Endothelial cell of umbilical vein (primary cell): Measurements from ENCODE around the gene URGCP. TPM values are rescaled to one million over a fixed set of nuclear protein-coding genes. Genes with fewer than 3 reads are reported as not detected.

Experiments
- BruUV-seq: library from RNA; stranded (reverse); fragments of 400-500 nt; replicated peaks from 2 replicates; lab custom pipeline; 2021; lab: Mats Ljungman, UMichigan
- CTCF ChIA-PET: fragments of 300-600, 350-600 bp; sonication (Branson Sonifier 250); formaldehyde crosslinking; loops from one replicate; lab custom pipeline; 2021; ENCODE audit warnings: antibody characterized with exemption, inconsistent platforms; lab: Charles Lee
- POLR2A ChIA-PET: fragments of 300-600, 350-600 bp; sonication (Branson Sonifier 250); formaldehyde crosslinking; loops from one replicate; lab custom pipeline; 2021; ENCODE audit warnings: antibody characterized with exemption, inconsistent platforms; lab: Charles Lee
- DNase-seq: peaks from one replicate; pipeline ENCODE4 v3.0.0-alpha.2; 2011; ENCODE audit warnings: low read depth, low spot score
- FAIRE-seq: peaks from 2 replicates; lab custom pipeline; 2011; peaks lifted over from hg19 to GRCh38; lab: Jason Lieb, UNC
- H2AFZ ChIP-seq: 2 replicates; pipeline ENCODE4 v1.6.0; 2012; ENCODE audit warnings: low read depth, low read length, control low read depth, inconsistent platforms
- H3K27ac ChIP-seq: 2 replicates; pipeline ENCODE4 v1.5.1; 2011; ENCODE audit warnings: low read depth, mild to moderate bottlenecking, control low read depth, low read length, moderate library complexity; ENCODE audit not compliant: insufficient read depth
- H3K27me3 ChIP-seq, 2 experiments: 2 replicates each; pipeline versions ENCODE4 v1.6.0 to v1.6.1; 2011; ENCODE audit warnings: low read length in 2 of 2, mixed read lengths in 1 of 2; ENCODE audit not compliant: control insufficient read depth in 2 of 2, insufficient read depth in 2 of 2
- H3K36me3 ChIP-seq, 2 experiments: 2 replicates in 1 of 2; 3 replicates in 1 of 2; pipeline ENCODE4 v1.5.1; 2011; ENCODE audit warnings: low read length in 2 of 2, mild to moderate bottlenecking in 1 of 2, moderate library complexity in 1 of 2; ENCODE audit not compliant: control insufficient read depth in 2 of 2, insufficient read depth in 2 of 2; ENCODE audit errors: extremely low read depth in 1 of 2
- H3K4me1 ChIP-seq: 3 replicates; pipeline ENCODE4 v1.5.1; 2011; ENCODE audit warnings: mild to moderate bottlenecking, low read length; ENCODE audit not compliant: control insufficient read depth, insufficient read depth; ENCODE audit errors: extremely low read depth
- H3K4me2 ChIP-seq: 2 replicates; pipeline ENCODE4 v1.6.1; 2011; ENCODE audit warnings: low read length, control low read depth, mixed read lengths; ENCODE audit not compliant: insufficient read depth
- H3K4me3 ChIP-seq, 3 experiments: fragments of 200-600 bp in 1 of 3; sonication (generic), shearing (Covaris generic) in 1 of 3; replicated peaks in 1 of 3; 2 replicates each; pipeline ENCODE4 v1.5.1; 2011 to 2016; ENCODE audit warnings: control low read depth in 3 of 3, low read length in 3 of 3, mild to moderate bottlenecking in 2 of 3, inconsistent platforms in 1 of 3, low read depth in 1 of 3, moderate library complexity in 1 of 3; ENCODE audit not compliant: insufficient read depth in 1 of 3
- H3K79me2 ChIP-seq: 2 replicates; pipeline ENCODE4 v1.6.0; 2012; ENCODE audit warnings: low read length, inconsistent platforms; ENCODE audit not compliant: control insufficient read depth, insufficient read depth
- H3K9ac ChIP-seq: replicated peaks from 2 replicates; pipeline ENCODE3; 2011; ENCODE audit warnings: low read length, control low read depth; ENCODE audit not compliant: insufficient read depth; ENCODE audit errors: extremely low read depth
- H3K9me1 ChIP-seq: replicated peaks from 3 replicates; pipeline ENCODE4 v1.6.0; 2011; ENCODE audit warnings: mild to moderate bottlenecking, low read length; ENCODE audit not compliant: control insufficient read depth, insufficient read depth; ENCODE audit errors: extremely low read depth
- H3K9me3 ChIP-seq: replicated peaks from 2 replicates; pipeline ENCODE4 v1.5.1; 2012; ENCODE audit warnings: low read length, inconsistent platforms; ENCODE audit not compliant: control insufficient read depth, insufficient read depth
- H4K20me1 ChIP-seq: replicated peaks from 2 replicates; pipeline ENCODE3; 2011; ENCODE audit warnings: mild to moderate bottlenecking, low read length; ENCODE audit not compliant: control insufficient read depth, insufficient read depth; ENCODE audit errors: extremely low read depth
- CTCF ChIP-seq, 2 donors: IDR thresholded peaks; 1 replicate in 1 of 2; 2 replicates in 1 of 2; pipeline ENCODE4 v1.5.1; 2011; ENCODE audit warnings: low read length in 2 of 2, mild to moderate bottlenecking in 2 of 2, moderate library complexity in 2 of 2, control low read depth in 1 of 2, inconsistent platforms in 1 of 2, low read depth in 1 of 2; ENCODE audit not compliant: insufficient read depth in 1 of 2; ENCODE audit errors: extremely low read depth in 1 of 2
- EZH2 ChIP-seq: IDR thresholded peaks from 2 replicates; pipeline ENCODE4 v1.6.1; 2012; ENCODE audit warnings: borderline replicate concordance, low read depth, mild to moderate bottlenecking, moderate library complexity, low read length, inconsistent platforms; ENCODE audit not compliant: severe bottlenecking
- FOS ChIP-seq: IDR thresholded peaks from 2 replicates; pipeline ENCODE4 v1.6.1; 2011; ENCODE audit warnings: mild to moderate bottlenecking, low read length, moderate library complexity, borderline replicate concordance; ENCODE audit not compliant: insufficient read depth
- GATA2 ChIP-seq: IDR thresholded peaks from 2 replicates; pipeline ENCODE4 v1.7.0; 2011; ENCODE audit warnings: low read depth, mild to moderate bottlenecking, moderate library complexity, mixed read lengths, low read length; ENCODE audit not compliant: insufficient read length, insufficient read depth
- JUN ChIP-seq: IDR thresholded peaks from 2 replicates; pipeline ENCODE4 v1.6.1; 2011; ENCODE audit warnings: borderline replicate concordance, low read depth; ENCODE audit not compliant: insufficient read length, insufficient read depth
- MAX ChIP-seq: IDR thresholded peaks from 2 replicates; pipeline ENCODE4 v1.6.1; 2011; ENCODE audit not compliant: insufficient read depth, insufficient read length
- MYC ChIP-seq: IDR thresholded peaks from one replicate; pipeline ENCODE4 v1.6.1; 2011; ENCODE audit warnings: mild to moderate bottlenecking, low read depth, low read length
- POLR2A ChIP-seq: IDR thresholded peaks from 2 replicates; pipeline ENCODE4 v1.6.1; 2012; ENCODE audit warnings: low read depth, mild to moderate bottlenecking, control low read depth, low read length
- POLR2AphosphoS5 ChIP-seq: IDR thresholded peaks from 2 replicates; pipeline ENCODE4 v1.6.1; 2012; ENCODE audit warnings: low read depth, mild to moderate bottlenecking, control low read depth, low read length, moderate library complexity; ENCODE audit not compliant: insufficient read depth
- dilution Hi-C: fragments of 300-500 bp; cut with MboI; formaldehyde crosslinking; loops from one replicate; pipeline ENCODE4 v1.15.0; 2019; ENCODE audit warnings: low sequenced_read_pairs; ENCODE audit not compliant: extremely low pct_ligation_motif_present
- intact Hi-C: fragments of 100-400 bp; cut with micrococcal nuclease; formaldehyde crosslinking; loops from one replicate; pipeline ENCODE4 v1.10.0; 2022
- polyA plus RNA-seq, 4 experiments: library from polyadenylated mRNA; depleted of rRNA in 3 of 4; stranded (reverse) in 3 of 4; unstranded in 1 of 4; fragments of >200 nt; gene quantifications; 2 replicates each; pipeline versions ENCODE4 v1.2.1 to v1.2.3, GENCODE V29; 2011 to 2012; ENCODE audit warnings: missing spikeins in 1 of 4
- total RNA-seq: library from RNA; stranded (reverse); gene quantifications from 2 replicates; pipeline ENCODE4 v1.2.3, GENCODE V29; 2021

The URGCP gene
- total and polyA plus RNA-seq, 2 donors (not counting 3 experiments of a cell fraction or from before 2014, with no cell fraction given), result 13.1 to 25.3 TPM

GRCh38 chr7:43870316-43870715 lies 36.1 kb downstream of the URGCP start:
- Histone ChIP-seq H3K9me1 (no peaks in the 10 kb centered on the region), H3K4me1 (peaks cover 11% of the 10 kb centered on the region), H3K9me3 (no peaks in the 10 kb centered on the region), H3K4me2 (no peak overlapping the region), H4K20me1 (no peaks in the 10 kb centered on the region), H2AFZ (no peak overlapping the region), H3K4me3 (no peak overlapping the region), H3K27ac (no peak overlapping the region), H3K9ac (no peak overlapping the region), H3K36me3 (peaks cover 3 to 8% of the 10 kb centered on the region in 2 experiments), H3K27me3 (no peaks in the 10 kb centered on the region), H3K79me2 (no peaks in the 10 kb centered on the region)
- intact Hi-C loops, result no loop called here
- TF ChIP-seq MYC, result no peak
- TF ChIP-seq POLR2A, result no peak
- no peak for TF ChIP-seq JUN
- TF ChIP-seq MAX, result no peak
- TF ChIP-seq FOS, result no peak
- no peak for TF ChIP-seq EZH2
- no peak for TF ChIP-seq GATA2
- no peak for TF ChIP-seq CTCF (IDR thresholded peaks at IDR 0.05; ENCODE audit: extremely low read depth in 1 of 2, insufficient read depth in 1 of 2, low read depth in 1 of 2, low read length in 2 of 2)
- TF ChIP-seq POLR2AphosphoS5, result no peak
- POLR2A ChIA-PET, result interaction anchor here (1.7 kb wide), 1 partner anchor 9 kb away, joined by 10 read pairs; no protein-coding TSS in a partner anchor
- dilution Hi-C loops, result no loop called here
- FAIRE-seq (no peak), DNase-seq (no peak)
- CTCF ChIA-PET, result interaction anchor here (0.9 to 1.8 kb wide), 2 partner anchors 9 to 21 kb away, joined by 3 to 9 read pairs; no protein-coding TSS in a partner anchor
- BruUV-seq, result no TSS peak
